GM12878 (cell line): ENCODE results near the gene RP9. TPM values are rescaled to one million over a fixed set of nuclear protein-coding genes. Genes with fewer than 3 reads are reported as not detected.

Experiments
- ATAC-seq: fragments of 200-7000 bp; cut with Tn5 transposase; 3 replicates; pipeline ENCODE4 v1.9.1; 2020; ENCODE audit warnings: mild to moderate bottlenecking, moderate library complexity
- BruUV-seq: library from RNA; stranded (reverse); fragments of 400-500 nt; replicated peaks from 2 replicates; lab custom pipeline; 2021; lab: Mats Ljungman, UMichigan
- CTCF ChIA-PET: fragments of 300-600 bp; sonication (Branson Sonifier 250); formaldehyde crosslinking; extraction: SDS; loops from one replicate; lab custom pipeline; 2021; ENCODE audit warnings: inconsistent platforms; lab: Yijun Ruan, JAX
- POLR2A ChIA-PET: fragments of 350-600 bp; formaldehyde crosslinking; extraction: SDS; loops from one replicate; lab custom pipeline; 2021; ENCODE audit warnings: inconsistent platforms; lab: Charles Lee
- RAD21 ChIA-PET: fragments of 300-600 bp; sonication (Branson Sonifier 250); formaldehyde crosslinking; loops from one replicate; lab custom pipeline; 2023; ENCODE audit warnings: antibody characterized with exemption; ENCODE audit not compliant: unreplicated experiment; lab: Charles Lee
- SMC1A ChIA-PET: fragments of 300-600 bp; sonication (Branson Sonifier 250); formaldehyde crosslinking; loops from one replicate; lab custom pipeline; 2023; ENCODE audit not compliant: unreplicated experiment, uncharacterized antibody; lab: Charles Lee
- DNase-seq: peaks from one replicate; pipeline ENCODE4 v3.0.0-alpha.2; 2011; ENCODE audit warnings: low read depth, low spot score
- FAIRE-seq: peaks from 3 replicates; lab custom pipeline; 2011; peaks lifted over from hg19 to GRCh38; lab: Jason Lieb, UNC
- H2AFZ ChIP-seq: 2 replicates; pipeline ENCODE4 v1.6.0; 2011; ENCODE audit warnings: low read depth, low read length, control low read depth; ENCODE audit not compliant: control insufficient read depth
- H3K27ac ChIP-seq: 2 replicates; pipeline ENCODE4 v1.5.1; 2011; ENCODE audit warnings: control low read depth; ENCODE audit not compliant: control insufficient read depth, insufficient read depth
- H3K27me3 ChIP-seq, 2 experiments: replicated peaks in 1 of 2; 2 replicates each; pipeline versions ENCODE4 v1.6.0 to v1.6.1; 2011; ENCODE audit warnings: low read length in 1 of 2; ENCODE audit not compliant: control insufficient read depth in 2 of 2, insufficient read depth in 2 of 2
- H3K36me3 ChIP-seq, 2 experiments: 2 replicates each; pipeline ENCODE4 v1.5.1; 2011; ENCODE audit warnings: low read length in 1 of 2; ENCODE audit not compliant: control insufficient read depth in 2 of 2, insufficient read depth in 2 of 2
- H3K4me1 ChIP-seq: 2 replicates; pipeline ENCODE4 v1.6.1; 2011; ENCODE audit warnings: mild to moderate bottlenecking, low read length, moderate library complexity, mixed read lengths; ENCODE audit not compliant: control insufficient read depth, insufficient read depth
- H3K4me2 ChIP-seq: 2 replicates; pipeline ENCODE4 v1.6.0; 2011; ENCODE audit warnings: control low read depth; ENCODE audit not compliant: control insufficient read depth, insufficient read depth
- H3K4me3 ChIP-seq: fragments of 200-600 bp; sonication (generic); 2 replicates; pipeline ENCODE4 v1.5.1; 2016
- H3K79me2 ChIP-seq: 2 replicates; pipeline ENCODE4 v1.6.0; 2011; ENCODE audit warnings: low read length; ENCODE audit not compliant: control insufficient read depth, insufficient read depth
- H3K9ac ChIP-seq: 2 replicates; pipeline ENCODE4 v1.8.0; 2011; ENCODE audit warnings: low read length, control low read depth, mixed read lengths; ENCODE audit not compliant: control insufficient read depth, insufficient read depth
- H3K9me3 ChIP-seq: replicated peaks from 3 replicates; pipeline ENCODE4 v1.5.1; 2011; ENCODE audit warnings: mild to moderate bottlenecking, low read length; ENCODE audit not compliant: control insufficient read depth, insufficient read depth
- H4K20me1 ChIP-seq: 2 replicates; pipeline ENCODE4 v1.6.0; 2011; ENCODE audit not compliant: control insufficient read depth, insufficient read depth
- KDM1A ChIP-seq: fragments of 200-600 bp; sonication (generic); IDR thresholded peaks from 2 replicates; pipeline ENCODE4 v1.6.1; 2016; ENCODE audit warnings: borderline replicate concordance
- MTA2 ChIP-seq: fragments of 450-650 bp; IDR thresholded peaks from 2 replicates; pipeline ENCODE4 v1.6.1; 2016; ENCODE audit warnings: low read depth, mild to moderate bottlenecking, moderate library complexity
- MYC ChIP-seq: IDR thresholded peaks from 2 replicates; pipeline ENCODE4 v1.6.1; 2011; ENCODE audit warnings: mild to moderate bottlenecking, low read length, moderate library complexity, inconsistent platforms; ENCODE audit not compliant: insufficient read depth, insufficient replicate concordance, insufficient read length, severe bottlenecking
- POU2F2 ChIP-seq: IDR thresholded peaks from 3 replicates; pipeline ENCODE4 v1.6.1; 2011; ENCODE audit warnings: low read depth, mild to moderate bottlenecking, low read length, borderline replicate concordance
- RB1 ChIP-seq: fragments of 450-650 bp; formaldehyde crosslinking; IDR thresholded peaks from 2 replicates; pipeline ENCODE4 v1.6.1; 2017; ENCODE audit warnings: mild to moderate bottlenecking, borderline replicate concordance
- SUZ12 ChIP-seq: fragments of 200-600 bp; sonication (generic); IDR thresholded peaks from one replicate; pipeline ENCODE4 v1.6.1; 2018; ENCODE audit warnings: antibody characterized with exemption, mild to moderate bottlenecking; ENCODE audit not compliant: unreplicated experiment
- WGBS: methylation state at CpG from one replicate; pipeline ENCODE4 v1.1.6; 2016; ENCODE audit warnings: low lambda C conversion rate; ENCODE audit not compliant: insufficient replicate concordance, insufficient coverage; ENCODE audit errors: missing lambda C conversion rate; 5-methylcytosine and 5-hydroxymethylcytosine counted together
- in situ Hi-C: fragments of 300-500 bp; cut with MboI; formaldehyde crosslinking; loops from 9 replicates; pipeline ENCODE4 v1.14.3; 2018; ENCODE audit warnings: mixed read lengths
- intact Hi-C: fragments of 100-400 bp; cut with micrococcal nuclease; formaldehyde crosslinking; loops from one replicate; pipeline ENCODE4 v1.14.2; 2022; ENCODE audit not compliant: unreplicated experiment
- polyA plus RNA-seq, 11 experiments: library from polyadenylated mRNA; depleted of rRNA in 4 of 11; unstranded in 6 of 11; stranded (reverse) in 5 of 11; fragments of >200 nt; fragmentation: Nextera tagmentation in 4 of 11; fragmentation: Illumina TruSeq in 1 of 11; extraction: Ambion mirVana in 4 of 11; extraction: Trizol in 1 of 11; gene quantifications; 1 replicate in 1 of 11; 2 replicates in 10 of 11; pipeline versions ENCODE4 v1.2.1 to v1.2.3, GENCODE V29; 2011 to 2016; ENCODE audit warnings: inconsistent platforms in 2 of 11, missing spikeins in 2 of 11, low read depth in 1 of 11
- total RNA-seq, 4 experiments: library from RNA; depleted of rRNA in 3 of 4; stranded (reverse); fragments of >200 nt in 3 of 4; fragmentation: Illumina TruSeq in 1 of 4; extraction: Trizol in 1 of 4; gene quantifications; 2 replicates each; pipeline versions ENCODE4 v1.2.1 to v1.2.3, GENCODE V29; 2013 to 2021
- TF ChIP-seq, protein P1 (sequence below): fragments of 450-650 bp; conservative IDR thresholded peaks from 2 replicates; pipeline ENCODE4 v1.6.1; 2017; ENCODE audit warnings: mild to moderate bottlenecking, moderate library complexity
- TF ChIP-seq, protein P2 (sequence below), 3 experiments: IDR thresholded peaks in 2 of 3; conservative IDR thresholded peaks in 1 of 3; 2 replicates each; pipeline ENCODE4 v1.5.1; 2011; ENCODE audit warnings: low read depth in 3 of 3, low read length in 3 of 3, mild to moderate bottlenecking in 3 of 3, control low read depth in 2 of 3, moderate library complexity in 2 of 3, inconsistent platforms in 1 of 3, mixed read lengths in 1 of 3; ENCODE audit not compliant: control insufficient read depth in 2 of 3, insufficient read depth in 1 of 3; ENCODE audit errors: extremely low read depth in 1 of 3
- TF ChIP-seq, protein P3 (sequence below): IDR thresholded peaks from 2 replicates; pipeline ENCODE4 v1.6.1; 2012; ENCODE audit warnings: low read depth, low read length, improper control_type of control experiment

Gene RP9
- total and polyA plus RNA-seq, 10 of the 15 experiments (the other 5 are each of a cell fraction or from before 2014, with no cell fraction given) = 7.6 to 25.3 (median 16.9) TPM

DNA sequence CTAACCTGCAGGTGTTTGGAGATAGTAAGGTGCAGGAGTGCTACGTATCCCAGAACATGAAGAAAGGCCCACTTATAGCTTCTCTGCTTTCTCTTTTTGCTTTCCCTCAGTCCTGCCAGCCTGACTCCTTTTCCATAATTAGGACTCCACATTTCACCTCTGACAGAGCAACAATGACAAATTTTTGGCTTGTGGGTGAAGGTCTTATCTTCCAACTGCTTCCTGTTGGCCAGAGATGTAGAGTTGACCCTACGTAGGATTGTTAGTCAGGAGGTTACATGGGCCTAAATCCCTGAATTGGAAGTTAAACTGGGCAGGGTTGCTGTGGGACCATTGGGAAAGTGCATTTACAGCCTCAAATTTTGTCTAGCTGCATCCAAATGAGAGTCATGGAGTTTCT lies 21.3 kb downstream of the RP9 start:
- in situ Hi-C loops (no loop called here), intact Hi-C loops (no loop called here)
- no peaks in the 10 kb centered on the region for H3K36me3 ChIP-seq
- ChIA-PET POLR2A (no interaction called here), RAD21 (no interaction called here), SMC1A (no interaction called here), CTCF (interaction anchor here (4.5 kb wide), 1 partner anchor 19 kb away, joined by 14 read pairs; no protein-coding TSS in a partner anchor)
- H3K79me2 ChIP-seq = no peaks in the 10 kb centered on the region
- H3K9me3 ChIP-seq = no peaks in the 10 kb centered on the region
- H3K9ac ChIP-seq = no peak overlapping the region
- no peaks in the 10 kb centered on the region for H3K4me1 ChIP-seq
- FAIRE-seq (no peak), DNase-seq (no peak), ATAC-seq (no peak)
- no peak overlapping the region for H3K27ac ChIP-seq
- no TSS peak for BruUV-seq
- H2AFZ ChIP-seq = no peak overlapping the region
- H3K4me3 ChIP-seq = no peak overlapping the region
- H4K20me1 ChIP-seq = no peaks in the 10 kb centered on the region
- TF ChIP-seq RB1 = no peak
- H3K27me3 ChIP-seq = no peaks in the 10 kb centered on the region
- H3K4me2 ChIP-seq = no peak overlapping the region
- WGBS = 33% methylated on average over 2 of the region's 2 CpGs

DNA sequence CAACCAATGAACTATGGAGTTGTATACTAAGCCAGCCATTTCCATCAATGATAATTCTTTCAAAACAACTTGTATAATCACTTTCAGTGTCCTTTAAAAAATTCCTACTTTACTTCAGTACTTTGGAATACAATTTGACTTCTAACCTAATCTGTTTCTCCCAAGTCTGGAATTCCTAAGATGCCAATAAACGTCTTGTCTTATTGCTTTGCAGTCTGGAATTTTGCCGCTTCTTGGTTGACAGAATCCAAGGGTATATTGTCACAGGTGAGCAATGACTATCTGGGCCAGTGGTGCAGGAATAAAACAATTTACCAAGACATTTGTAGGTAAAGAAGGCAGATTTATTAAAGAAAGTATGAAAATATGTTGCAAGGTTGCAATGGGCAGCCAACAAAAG lies 21.8 kb downstream of the RP9 start:
- ATAC-seq (no peak), DNase-seq (no peak), FAIRE-seq (no peak)
- H3K9me3 ChIP-seq = no peaks in the 10 kb centered on the region
- H3K4me2 ChIP-seq = no peak overlapping the region
- WGBS = 24% methylated on average over 2 of the region's 2 CpGs
- no peak overlapping the region for H3K9ac ChIP-seq
- intact Hi-C loops = no loop called here
- ChIA-PET SMC1A (no interaction called here), CTCF (interaction anchor here (4.5 kb wide), 1 partner anchor 20 kb away, joined by 14 read pairs; no protein-coding TSS in a partner anchor), RAD21 (no interaction called here), POLR2A (interaction anchor here (0.5 kb wide), 1 partner anchor 16 kb away, joined by 3 read pairs; no protein-coding TSS in a partner anchor)
- H3K4me1 ChIP-seq = no peaks in the 10 kb centered on the region
- BruUV-seq = no TSS peak
- no peak overlapping the region for H3K4me3 ChIP-seq
- H3K79me2 ChIP-seq = no peaks in the 10 kb centered on the region
- H4K20me1 ChIP-seq = no peaks in the 10 kb centered on the region
- H3K36me3 ChIP-seq = no peaks in the 10 kb centered on the region
- in situ Hi-C loops = no loop called here
- no peak overlapping the region for H3K27ac ChIP-seq
- H2AFZ ChIP-seq = no peak overlapping the region
- H3K27me3 ChIP-seq = no peaks in the 10 kb centered on the region
- no peak for TF ChIP-seq MTA2
- TF ChIP-seq, protein P1, sequence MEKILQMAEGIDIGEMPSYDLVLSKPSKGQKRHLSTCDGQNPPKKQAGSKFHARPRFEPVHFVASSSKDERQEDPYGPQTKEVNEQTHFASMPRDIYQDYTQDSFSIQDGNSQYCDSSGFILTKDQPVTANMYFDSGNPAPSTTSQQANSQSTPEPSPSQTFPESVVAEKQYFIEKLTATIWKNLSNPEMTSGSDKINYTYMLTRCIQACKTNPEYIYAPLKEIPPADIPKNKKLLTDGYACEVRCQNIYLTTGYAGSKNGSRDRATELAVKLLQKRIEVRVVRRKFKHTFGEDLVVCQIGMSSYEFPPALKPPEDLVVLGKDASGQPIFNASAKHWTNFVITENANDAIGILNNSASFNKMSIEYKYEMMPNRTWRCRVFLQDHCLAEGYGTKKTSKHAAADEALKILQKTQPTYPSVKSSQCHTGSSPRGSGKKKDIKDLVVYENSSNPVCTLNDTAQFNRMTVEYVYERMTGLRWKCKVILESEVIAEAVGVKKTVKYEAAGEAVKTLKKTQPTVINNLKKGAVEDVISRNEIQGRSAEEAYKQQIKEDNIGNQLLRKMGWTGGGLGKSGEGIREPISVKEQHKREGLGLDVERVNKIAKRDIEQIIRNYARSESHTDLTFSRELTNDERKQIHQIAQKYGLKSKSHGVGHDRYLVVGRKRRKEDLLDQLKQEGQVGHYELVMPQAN = no peak
- TF ChIP-seq, protein P2, sequence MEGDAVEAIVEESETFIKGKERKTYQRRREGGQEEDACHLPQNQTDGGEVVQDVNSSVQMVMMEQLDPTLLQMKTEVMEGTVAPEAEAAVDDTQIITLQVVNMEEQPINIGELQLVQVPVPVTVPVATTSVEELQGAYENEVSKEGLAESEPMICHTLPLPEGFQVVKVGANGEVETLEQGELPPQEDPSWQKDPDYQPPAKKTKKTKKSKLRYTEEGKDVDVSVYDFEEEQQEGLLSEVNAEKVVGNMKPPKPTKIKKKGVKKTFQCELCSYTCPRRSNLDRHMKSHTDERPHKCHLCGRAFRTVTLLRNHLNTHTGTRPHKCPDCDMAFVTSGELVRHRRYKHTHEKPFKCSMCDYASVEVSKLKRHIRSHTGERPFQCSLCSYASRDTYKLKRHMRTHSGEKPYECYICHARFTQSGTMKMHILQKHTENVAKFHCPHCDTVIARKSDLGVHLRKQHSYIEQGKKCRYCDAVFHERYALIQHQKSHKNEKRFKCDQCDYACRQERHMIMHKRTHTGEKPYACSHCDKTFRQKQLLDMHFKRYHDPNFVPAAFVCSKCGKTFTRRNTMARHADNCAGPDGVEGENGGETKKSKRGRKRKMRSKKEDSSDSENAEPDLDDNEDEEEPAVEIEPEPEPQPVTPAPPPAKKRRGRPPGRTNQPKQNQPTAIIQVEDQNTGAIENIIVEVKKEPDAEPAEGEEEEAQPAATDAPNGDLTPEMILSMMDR (IDR thresholded peaks at IDR 0.05 in 2 of 3, conservative IDR thresholded peaks at IDR 0.05 in 1 of 3; ENCODE audit: control insufficient read depth in 2 of 3, extremely low read depth in 1 of 3, insufficient read depth in 1 of 3, low read depth in 3 of 3, low read length in 3 of 3) = no peak
- TF ChIP-seq, protein P3, sequence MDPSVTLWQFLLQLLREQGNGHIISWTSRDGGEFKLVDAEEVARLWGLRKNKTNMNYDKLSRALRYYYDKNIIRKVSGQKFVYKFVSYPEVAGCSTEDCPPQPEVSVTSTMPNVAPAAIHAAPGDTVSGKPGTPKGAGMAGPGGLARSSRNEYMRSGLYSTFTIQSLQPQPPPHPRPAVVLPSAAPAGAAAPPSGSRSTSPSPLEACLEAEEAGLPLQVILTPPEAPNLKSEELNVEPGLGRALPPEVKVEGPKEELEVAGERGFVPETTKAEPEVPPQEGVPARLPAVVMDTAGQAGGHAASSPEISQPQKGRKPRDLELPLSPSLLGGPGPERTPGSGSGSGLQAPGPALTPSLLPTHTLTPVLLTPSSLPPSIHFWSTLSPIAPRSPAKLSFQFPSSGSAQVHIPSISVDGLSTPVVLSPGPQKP = no peak
- no peak for TF ChIP-seq SUZ12
- TF ChIP-seq POU2F2 = no peak
- TF ChIP-seq MYC = no peak
- no peak for TF ChIP-seq KDM1A
